ENCODE results near the gene ABCA4.

GRCh38 chr1:94104776-94105580, 16.0 kb downstream of the ABCA4 start:
- no peak for TF ChIP-seq POLR2AphosphoS5 (IDR thresholded peaks at IDR 0.05; ENCODE audit: borderline replicate concordance, low read depth, low read length)
- TF ChIP-seq EZH2 (IDR thresholded peaks at IDR 0.05): no peak

All from SK-N-MC (cell line).